Brain microvascular endothelial cell (primary cell): Measurements from ENCODE around the gene FBL.
A peak's percentile ranks its signal among the peaks of the same experiment; 100 is the strongest.

Experiments used
- DNase-seq: peaks from one replicate; pipeline ENCODE4 v3.0.0-alpha.2; 2020
- H3K27ac ChIP-seq: fragments of 250-450 bp; sonication (Bioruptor Pico); 2 replicates; pipeline ENCODE4 v1.5.1; 2020; ENCODE audit warnings: mild to moderate bottlenecking, moderate library complexity
- H3K27me3 ChIP-seq: fragments of 250-450 bp; sonication (Bioruptor Pico); replicated peaks from 2 replicates; pipeline ENCODE4 v1.5.1; 2020; ENCODE audit warnings: mild to moderate bottlenecking
- H3K36me3 ChIP-seq: fragments of 250-450 bp; sonication (Bioruptor Pico); replicated peaks from 2 replicates; pipeline ENCODE4 v1.5.1; 2020; ENCODE audit warnings: mild to moderate bottlenecking
- H3K4me3 ChIP-seq: 2 replicates; pipeline ENCODE4 v1.5.1; 2011; ENCODE audit warnings: low read depth, mild to moderate bottlenecking, control low read depth, low read length, moderate library complexity
- CTCF ChIP-seq: IDR thresholded peaks from 2 replicates; pipeline ENCODE4 v1.5.1; 2011; ENCODE audit warnings: low read depth, mild to moderate bottlenecking, moderate library complexity, low read length, control low read depth, inconsistent platforms; ENCODE audit errors: missing control alignments
- in situ Hi-C: cut with HindIII; loops from 2 replicates; pipeline ENCODE4 v1.10.0; 2017; ENCODE audit warnings: low sequenced_read_pairs, low pct_ligation_motif_present

FBL gene

GRCh38 chr19:39839678-39840327 lies 6.4 kb downstream of the FBL start:
- no peaks in the 10 kb centered on the region for H3K27me3 ChIP-seq
- H3K4me3 ChIP-seq: no peak overlapping the region
- no peak for TF ChIP-seq CTCF
- H3K27ac ChIP-seq: no peak overlapping the region
- in situ Hi-C loops: no loop called here
- DNase-seq: no peak
- peaks cover 37% of the 10 kb centered on the region for H3K36me3 ChIP-seq

- peaks cover 44% of the 10 kb centered on the region for H3K36me3 ChIP-seq
- in situ Hi-C loops: no loop called here
These were observed 7.6 kb downstream of the FBL start for GRCh38 chr19:39838569-39838968.

GRCh38 chr19:39837978-39838377 lies 8.2 kb downstream of the FBL start:
- in situ Hi-C loops: no loop called here
- H3K36me3 ChIP-seq: peaks cover 44% of the 10 kb centered on the region

More at GRCh38 chr19:39838569-39838968, 7.6 kb downstream of the FBL start:
- no peak overlapping the region for H3K27ac ChIP-seq
- no peak for DNase-seq
- H3K4me3 ChIP-seq: no peak overlapping the region
- no peaks in the 10 kb centered on the region for H3K27me3 ChIP-seq
- no peak for TF ChIP-seq CTCF

GRCh38 chr19:39834287-39834841 lies 11.8 kb downstream of the FBL start:
- TF ChIP-seq CTCF: no peak
- H3K4me3 ChIP-seq: peak overlapping the region; percentile 80
- no peaks in the 10 kb centered on the region for H3K27me3 ChIP-seq
- peaks cover 53% of the 10 kb centered on the region for H3K36me3 ChIP-seq
- no peak overlapping the region for H3K27ac ChIP-seq
- no peak for DNase-seq
- in situ Hi-C loops: no loop called here

More at GRCh38 chr19:39837978-39838377, 8.2 kb downstream of the FBL start:
- Histone ChIP-seq H3K27me3 (no peaks in the 10 kb centered on the region), H3K4me3 (no peak overlapping the region), H3K27ac (no peak overlapping the region)
- no peak for TF ChIP-seq CTCF
- no peak for DNase-seq

- Histone ChIP-seq H3K27ac (peak within 1 kb of the TSS; percentile 96), H3K27me3 (no peaks in the 10 kb centered on the region), H3K4me3 (peak within 1 kb of the TSS; percentile 80), H3K36me3 (peaks cover 46% of the 10 kb centered on the region)
- peak; percentile 96 for DNase-seq
- in situ Hi-C loops: no loop called here
- no peak for TF ChIP-seq CTCF
These were observed 12.5 kb downstream of the FBL start, which contains the start of gene DYRK1B for GRCh38 chr19:39833464-39834286. Gene DYRK1B, minus strand, starts transcription at chr19:39834162. Its CDS starts 2,295 bp downstream, at chr19:39831867.
